GM12873 (cell line): ENCODE data around the gene BCL11A.

ENCODE experiments used
- TF ChIP-seq, protein P1 (sequence below): IDR thresholded peaks from 2 replicates; pipeline ENCODE4 v1.5.1; 2012; ENCODE audit warnings: low read depth, mild to moderate bottlenecking, moderate library complexity, low read length, control low read depth; ENCODE audit not compliant: insufficient read depth; ENCODE audit errors: missing control alignments

BCL11A gene

DNA sequence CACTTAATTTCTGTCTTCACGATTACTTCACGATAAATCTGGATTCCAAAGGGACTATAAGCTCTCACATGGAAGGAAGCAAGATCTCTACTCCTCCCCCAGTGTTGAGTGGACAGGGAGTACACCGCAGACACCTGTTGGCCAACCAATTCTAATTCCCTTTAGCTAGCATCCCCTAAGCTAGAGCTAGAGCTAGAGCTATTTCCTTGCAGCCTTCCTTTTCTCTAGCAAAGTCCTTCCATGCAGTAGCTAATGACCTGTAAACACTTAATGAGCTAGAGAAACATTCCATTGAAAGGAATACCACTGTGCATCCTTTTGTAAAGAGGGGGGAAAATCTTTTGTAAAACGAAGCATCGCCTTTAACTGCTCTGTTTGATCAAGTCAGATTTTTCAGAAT, 56.5 kb downstream of the BCL11A start:
- TF ChIP-seq, protein P1, sequence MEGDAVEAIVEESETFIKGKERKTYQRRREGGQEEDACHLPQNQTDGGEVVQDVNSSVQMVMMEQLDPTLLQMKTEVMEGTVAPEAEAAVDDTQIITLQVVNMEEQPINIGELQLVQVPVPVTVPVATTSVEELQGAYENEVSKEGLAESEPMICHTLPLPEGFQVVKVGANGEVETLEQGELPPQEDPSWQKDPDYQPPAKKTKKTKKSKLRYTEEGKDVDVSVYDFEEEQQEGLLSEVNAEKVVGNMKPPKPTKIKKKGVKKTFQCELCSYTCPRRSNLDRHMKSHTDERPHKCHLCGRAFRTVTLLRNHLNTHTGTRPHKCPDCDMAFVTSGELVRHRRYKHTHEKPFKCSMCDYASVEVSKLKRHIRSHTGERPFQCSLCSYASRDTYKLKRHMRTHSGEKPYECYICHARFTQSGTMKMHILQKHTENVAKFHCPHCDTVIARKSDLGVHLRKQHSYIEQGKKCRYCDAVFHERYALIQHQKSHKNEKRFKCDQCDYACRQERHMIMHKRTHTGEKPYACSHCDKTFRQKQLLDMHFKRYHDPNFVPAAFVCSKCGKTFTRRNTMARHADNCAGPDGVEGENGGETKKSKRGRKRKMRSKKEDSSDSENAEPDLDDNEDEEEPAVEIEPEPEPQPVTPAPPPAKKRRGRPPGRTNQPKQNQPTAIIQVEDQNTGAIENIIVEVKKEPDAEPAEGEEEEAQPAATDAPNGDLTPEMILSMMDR, result no peak

DNA sequence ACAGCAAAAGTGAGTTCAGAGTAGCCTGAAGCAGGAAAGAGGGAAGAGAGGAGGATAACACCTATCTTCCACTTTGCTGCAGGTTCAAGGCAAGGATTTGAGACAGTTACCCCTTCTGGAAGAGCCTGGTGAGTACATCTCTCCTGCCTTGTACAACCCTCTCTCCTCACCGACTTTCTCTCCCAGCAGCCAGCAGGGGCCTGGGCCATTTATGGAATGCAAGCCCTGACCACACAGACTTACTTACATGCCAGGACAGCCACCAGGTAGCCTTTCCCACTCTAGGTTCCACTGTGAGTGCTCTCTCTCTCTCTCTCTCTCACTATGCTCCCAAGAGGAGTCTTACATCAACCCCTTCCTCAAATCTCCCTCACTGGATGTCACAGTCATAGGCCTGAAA, 57.0 kb downstream of the BCL11A start:
- TF ChIP-seq, protein P1, result no peak

DNA sequence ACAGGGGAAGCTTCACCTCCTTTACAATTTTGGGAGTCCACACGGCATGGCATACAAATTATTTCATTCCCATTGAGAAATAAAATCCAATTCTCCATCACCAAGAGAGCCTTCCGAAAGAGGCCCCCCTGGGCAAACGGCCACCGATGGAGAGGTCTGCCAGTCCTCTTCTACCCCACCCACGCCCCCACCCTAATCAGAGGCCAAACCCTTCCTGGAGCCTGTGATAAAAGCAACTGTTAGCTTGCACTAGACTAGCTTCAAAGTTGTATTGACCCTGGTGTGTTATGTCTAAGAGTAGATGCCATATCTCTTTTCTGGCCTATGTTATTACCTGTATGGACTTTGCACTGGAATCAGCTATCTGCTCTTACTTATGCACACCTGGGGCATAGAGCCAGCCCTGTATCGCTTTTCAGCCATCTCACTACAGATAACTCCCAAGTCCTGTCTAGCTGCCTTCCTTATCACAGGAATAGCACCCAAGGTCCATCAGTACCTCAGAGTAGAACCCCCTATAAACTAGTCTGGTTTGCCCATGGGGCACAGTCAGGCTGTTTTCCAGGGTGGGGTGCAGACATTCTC, 58.3 kb downstream of the BCL11A start:
- TF ChIP-seq, protein P1, result no peak

DNA sequence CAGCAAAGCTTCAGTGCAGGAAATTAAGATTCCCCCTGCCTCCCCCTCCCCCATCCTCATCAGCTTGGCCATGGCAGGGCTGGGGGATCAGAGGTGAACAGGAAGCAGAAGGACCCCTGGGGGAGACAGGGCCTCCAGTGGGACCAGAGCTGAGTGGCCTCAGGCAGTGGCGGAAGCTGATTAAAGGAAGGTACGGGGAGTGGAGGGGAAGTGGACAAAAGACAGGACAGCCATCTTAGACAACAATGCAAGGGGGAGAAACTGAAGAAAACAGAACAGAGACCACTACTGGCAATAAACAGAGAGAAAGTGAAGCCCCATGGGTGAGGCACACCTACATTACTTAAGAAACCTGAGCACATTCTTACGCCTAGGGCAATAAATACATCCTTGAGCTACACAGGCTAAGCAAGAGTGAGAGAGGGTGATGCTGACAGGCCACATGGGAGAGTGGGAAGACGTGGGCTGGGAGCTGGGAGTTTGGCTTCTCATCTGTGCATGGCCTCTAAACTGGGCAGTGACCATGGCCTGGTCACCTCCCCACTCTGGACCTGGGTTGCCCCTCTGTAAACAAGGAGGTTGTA, 59.6 kb downstream of the BCL11A start:
- TF ChIP-seq, protein P1, result no peak

DNA sequence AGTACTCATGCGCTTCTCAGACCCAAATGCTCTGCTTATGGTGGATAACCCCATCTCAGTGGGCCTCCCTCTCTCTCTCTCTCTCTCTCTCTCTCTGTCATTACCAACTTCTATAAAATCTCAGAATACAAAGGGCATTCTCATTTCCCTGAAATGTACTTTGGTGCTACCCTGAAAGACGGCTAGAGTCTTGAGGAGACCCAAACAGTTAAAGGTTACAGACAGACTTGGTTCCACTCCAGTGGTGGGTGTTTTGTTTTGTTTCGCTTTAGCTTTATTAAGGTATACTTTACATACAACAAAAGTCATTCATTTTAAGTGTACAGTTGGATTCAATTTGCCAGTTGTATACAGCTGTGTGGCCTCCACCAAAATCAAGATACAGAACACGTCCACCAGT, 60.9 kb downstream of the BCL11A start:
- TF ChIP-seq, protein P1, result no peak

DNA sequence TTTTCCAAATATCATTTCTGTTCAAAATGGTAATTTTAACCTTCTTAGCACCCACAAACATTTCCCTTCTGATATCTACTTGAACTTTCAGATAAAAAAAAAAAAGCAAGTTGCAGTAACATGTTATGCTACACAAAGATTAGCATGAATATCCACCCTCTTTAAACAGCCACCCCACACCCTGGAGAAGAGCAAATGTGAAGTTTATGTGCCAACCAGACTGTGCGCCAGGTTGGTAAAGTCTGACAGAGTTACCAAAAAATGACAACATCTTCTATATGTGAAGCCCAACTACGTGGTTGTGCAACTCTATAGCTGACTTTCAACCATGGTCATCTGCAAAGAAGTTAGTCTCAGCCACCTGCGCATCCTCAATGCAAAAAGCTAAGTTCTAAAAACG, 62.6 kb downstream of the BCL11A start:
- TF ChIP-seq, protein P1, result no peak

DNA sequence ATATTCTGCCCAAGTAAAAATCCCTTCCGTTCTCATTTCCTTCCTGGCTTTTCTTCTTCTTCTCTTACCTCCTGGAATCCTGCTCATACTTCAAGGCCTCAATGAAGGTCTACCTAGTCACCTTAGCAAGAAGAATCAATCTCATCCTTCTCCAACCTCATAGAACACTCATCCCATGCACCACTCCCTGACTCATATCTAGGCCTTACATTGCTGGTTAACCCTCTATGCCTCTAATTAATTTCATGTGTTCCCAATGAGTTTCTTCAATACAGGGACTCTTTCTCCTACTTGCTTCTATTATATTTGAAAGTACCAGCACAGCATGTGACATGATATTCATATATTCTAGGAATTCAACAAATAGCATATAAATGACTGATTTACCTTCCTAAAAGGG, 63.0 kb downstream of the BCL11A start:
- TF ChIP-seq, protein P1, result no peak
